ENCODE measurements around the gene PRSS36. TPM values are rescaled to one million over a fixed set of nuclear protein-coding genes. Genes with fewer than 3 reads are reported as not detected.

The PRSS36 gene
- total RNA-seq, 1 experiment from 2014 or later = 0.66 TPM

DNA sequence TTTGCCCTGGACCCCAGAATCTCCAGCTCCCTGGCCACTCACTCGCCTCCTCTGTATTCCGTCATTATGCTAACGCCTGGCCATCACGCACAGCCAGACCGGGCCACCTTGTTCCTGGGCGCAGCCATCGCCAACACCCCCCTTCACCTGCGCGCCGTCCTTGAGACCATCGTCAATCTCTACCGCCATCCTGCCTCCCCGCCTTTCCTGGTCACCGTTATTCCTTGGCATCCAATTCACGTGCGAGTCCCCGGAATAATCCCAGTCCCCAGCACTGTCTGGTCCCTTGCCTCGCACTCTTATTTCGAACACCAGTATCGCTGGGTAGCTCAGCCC lies 55.8 kb downstream of the PRSS36 start:
- H3K9me3 Mint-ChIP-seq = no peaks in the 10 kb centered on the region; a peak in 1 of 5 replicates
- Histone ChIP-seq H2BK15ac (ENCODE audit: low read depth, low read length) (no peak overlapping the region), H3K79me2 (ENCODE audit: insufficient read depth, low read length) (peaks cover 2% of the 10 kb centered on the region; the same call in 1 of the 2 replicates), H3K4ac (ENCODE audit: low read depth, low read length) (no peak overlapping the region), H3K18ac (ENCODE audit: insufficient read length, low read depth, low read length) (no peak overlapping the region), H4K8ac (replicated peaks; ENCODE audit: insufficient read length, low read depth, low read length) (no peak overlapping the region), H2AFZ (ENCODE audit: low read length) (no peak overlapping the region), H2BK12ac (ENCODE audit: insufficient read length, low read depth, low read length) (no peak overlapping the region), H3K14ac (ENCODE audit: insufficient read depth, low read length) (peak overlapping the region; percentile 32; the same call in 1 of the 2 replicates), H3K9ac (ENCODE audit: extremely low read depth, insufficient read length, low read length) (peak overlapping the region; percentile 76), H2AK5ac (ENCODE audit: insufficient read length, low read length) (no peak overlapping the region), H4K91ac (ENCODE audit: insufficient read length, low read depth, low read length) (no peak overlapping the region), H3K4me2 (ENCODE audit: insufficient read depth, insufficient read length, low read length) (peak overlapping the region; percentile 80), H3K79me1 (ENCODE audit: insufficient read depth, low read depth, low read length, poor library complexity, severe bottlenecking) (peaks cover 2% of the 10 kb centered on the region), H3K9me3 (ENCODE audit: control insufficient read depth, low read depth, low read length) (no peaks in the 10 kb centered on the region), H3T11ph (ENCODE audit: low read length) (no peak overlapping the region), H3K23ac (ENCODE audit: insufficient read length, low read depth, low read length) (no peak overlapping the region), H3K4me1 (ENCODE audit: insufficient read depth, low read length) (peaks cover 2% of the 10 kb centered on the region; the same call in 1 of the 2 replicates), H2BK20ac (ENCODE audit: low read depth, low read length, poor library complexity, severe bottlenecking) (no peak overlapping the region), H4K5ac (ENCODE audit: insufficient read length, low read depth, low read length) (no peak overlapping the region), H2BK5ac (ENCODE audit: insufficient read length, low read length) (no peak overlapping the region), H3K27me3 (ENCODE audit: insufficient read depth, low read length) (no peaks in the 10 kb centered on the region), H4K20me1 (ENCODE audit: control insufficient read depth, insufficient read depth, insufficient read length) (peaks cover 3% of the 10 kb centered on the region), H2BK120ac (ENCODE audit: low read depth, low read length, poor library complexity, severe bottlenecking) (no peak overlapping the region), H3K23me2 (ENCODE audit: insufficient read length, low read depth, low read length, poor library complexity, severe bottlenecking) (peaks cover 11% of the 10 kb centered on the region), H3K56ac (ENCODE audit: insufficient read length, low read depth, low read length) (no peak overlapping the region), H3K27ac (ENCODE audit: insufficient read length, low read depth, low read length) (no peak overlapping the region)
- H3K27me3 Mint-ChIP-seq (ENCODE audit: low read depth) = peaks cover 2% of the 10 kb centered on the region
- peak overlapping the region; percentile 44 to 94 (median 94); a peak in 6 of 7 replicates for H3K27ac Mint-ChIP-seq
- no CpG with 5 or more reads among the region's 20 CpGs for WGBS (ENCODE audit: extremely low coverage, insufficient read length, low lambda C conversion rate)
- peaks cover 9 to 15% of the 10 kb centered on the region in 2 experiments for H3K4me1 Mint-ChIP-seq
- TF ChIP-seq, protein P1, sequence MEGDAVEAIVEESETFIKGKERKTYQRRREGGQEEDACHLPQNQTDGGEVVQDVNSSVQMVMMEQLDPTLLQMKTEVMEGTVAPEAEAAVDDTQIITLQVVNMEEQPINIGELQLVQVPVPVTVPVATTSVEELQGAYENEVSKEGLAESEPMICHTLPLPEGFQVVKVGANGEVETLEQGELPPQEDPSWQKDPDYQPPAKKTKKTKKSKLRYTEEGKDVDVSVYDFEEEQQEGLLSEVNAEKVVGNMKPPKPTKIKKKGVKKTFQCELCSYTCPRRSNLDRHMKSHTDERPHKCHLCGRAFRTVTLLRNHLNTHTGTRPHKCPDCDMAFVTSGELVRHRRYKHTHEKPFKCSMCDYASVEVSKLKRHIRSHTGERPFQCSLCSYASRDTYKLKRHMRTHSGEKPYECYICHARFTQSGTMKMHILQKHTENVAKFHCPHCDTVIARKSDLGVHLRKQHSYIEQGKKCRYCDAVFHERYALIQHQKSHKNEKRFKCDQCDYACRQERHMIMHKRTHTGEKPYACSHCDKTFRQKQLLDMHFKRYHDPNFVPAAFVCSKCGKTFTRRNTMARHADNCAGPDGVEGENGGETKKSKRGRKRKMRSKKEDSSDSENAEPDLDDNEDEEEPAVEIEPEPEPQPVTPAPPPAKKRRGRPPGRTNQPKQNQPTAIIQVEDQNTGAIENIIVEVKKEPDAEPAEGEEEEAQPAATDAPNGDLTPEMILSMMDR (conservative IDR thresholded peaks at IDR 0.05) = no peak
- H3K4me3 Mint-ChIP-seq = peak overlapping the region; percentile 92 to 99
- DNase-seq = peak; percentile 38
- H3K36me3 Mint-ChIP-seq (ENCODE audit: insufficient read depth in 1 of 3, low read depth in 3 of 3) = peaks cover 5 to 22% (median 22%) of the 10 kb centered on the region in 3 experiments; a peak in 6 of 7 replicates

Measured in H9 (cell line).